Measurements from ENCODE around the gene SCLY.

The SCLY gene

DNA sequence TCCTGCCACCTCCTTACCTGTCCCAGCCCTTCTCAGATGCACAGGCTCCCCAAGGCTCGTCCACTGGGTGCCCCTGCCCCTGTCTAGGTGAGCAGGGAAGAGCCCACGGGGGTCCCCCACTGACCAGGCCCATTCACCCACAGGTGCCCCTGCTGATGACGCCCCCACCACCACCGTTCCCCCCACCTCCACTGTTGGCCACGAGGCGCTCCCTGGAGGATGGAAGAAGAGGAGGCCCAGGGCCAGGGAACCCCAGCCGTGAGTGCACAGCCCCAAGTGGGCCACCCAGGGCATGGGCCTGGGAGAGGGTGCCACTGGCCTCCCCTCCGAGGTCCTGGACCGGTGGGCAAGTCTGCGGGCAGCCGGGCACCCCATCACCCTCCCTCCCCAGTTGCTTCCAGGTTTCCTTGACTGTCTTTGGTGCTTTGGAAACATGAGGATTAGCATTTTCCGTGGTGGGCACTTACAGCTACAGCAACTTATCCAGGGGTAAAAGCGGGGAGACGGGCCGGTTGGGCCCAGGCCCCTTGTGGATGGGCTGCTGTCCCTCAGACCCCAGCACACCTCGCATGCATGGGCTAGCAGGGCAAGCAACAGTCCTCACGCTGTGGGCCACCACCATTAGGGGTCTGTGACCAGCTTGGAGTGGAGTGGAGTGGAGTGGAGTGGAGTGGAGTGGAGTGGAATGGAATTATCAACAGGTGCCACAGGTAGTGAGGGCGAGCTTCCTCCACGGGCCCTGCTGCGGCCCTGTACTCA lies 64.5 kb downstream of the SCLY start:
- Histone ChIP-seq H3K27me3 (peaks cover 0 to 3% (median 0%) of the 10 kb centered on the region in 11 experiments; a peak in 4 of 22 replicates), H3K4me3 (no peak overlapping the region), H3K36me3 (no peaks in the 10 kb centered on the region), H4K20me1 (peaks cover 0 to 2% (median 0%) of the 10 kb centered on the region in 11 experiments; a peak in 2 of 22 replicates), H3K4me1 (peaks cover 1 to 63% (median 41%) of the 10 kb centered on the region in 10 experiments; a peak in 18 of 20 replicates), H3K27ac (no peak overlapping the region), H3K9ac (no peak overlapping the region), H3K4me2 (no peak overlapping the region), H3K9me3 (replicated peaks in 1 of 11) (no peaks in the 10 kb centered on the region)
- TF ChIP-seq Cebpa-rat (IDR thresholded peaks at IDR 0.05) = no peak

DNA sequence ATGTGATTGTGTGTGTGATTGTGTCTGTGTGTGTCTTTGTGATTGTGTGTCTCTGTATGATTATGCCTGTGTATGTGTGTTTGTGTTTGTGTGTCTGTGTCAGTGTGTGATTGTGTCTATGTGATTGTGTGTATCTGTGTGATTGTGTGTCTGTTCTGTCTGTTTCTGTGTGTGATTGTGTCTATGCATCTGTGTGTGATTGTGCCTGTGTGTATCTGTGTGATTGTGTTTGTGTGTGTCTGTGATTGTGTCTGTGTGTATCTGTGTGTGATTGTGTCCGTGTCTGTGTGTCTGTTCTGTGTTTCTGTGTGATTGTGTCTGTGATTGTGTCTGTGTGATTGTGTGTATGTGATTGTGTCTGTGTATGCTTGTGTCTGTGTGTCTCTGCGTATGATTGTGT lies 65.5 kb downstream of the SCLY start:
- H3K36me3 ChIP-seq = no peaks in the 10 kb centered on the region
- H3K27ac ChIP-seq = no peak overlapping the region
- no peak overlapping the region for H3K9ac ChIP-seq
- peaks cover 8 to 65% (median 44%) of the 10 kb centered on the region in 10 experiments; a peak in 18 of 20 replicates for H3K4me1 ChIP-seq
- TF ChIP-seq Cebpa-rat (IDR thresholded peaks at IDR 0.05) = no peak
- H4K20me1 ChIP-seq = peaks cover 0 to 4% (median 0%) of the 10 kb centered on the region in 11 experiments; a peak in 1 of 22 replicates
- H3K4me3 ChIP-seq = no peak overlapping the region
- peak overlapping the region in 1 of 11 experiments; percentile 59; a peak in 1 of 22 replicates for H3K4me2 ChIP-seq
- H3K27me3 ChIP-seq = peaks cover 0 to 13% (median 0%) of the 10 kb centered on the region in 11 experiments; a peak in 8 of 22 replicates
- no peaks in the 10 kb centered on the region for H3K9me3 ChIP-seq (replicated peaks in 1 of 11)

DNA sequence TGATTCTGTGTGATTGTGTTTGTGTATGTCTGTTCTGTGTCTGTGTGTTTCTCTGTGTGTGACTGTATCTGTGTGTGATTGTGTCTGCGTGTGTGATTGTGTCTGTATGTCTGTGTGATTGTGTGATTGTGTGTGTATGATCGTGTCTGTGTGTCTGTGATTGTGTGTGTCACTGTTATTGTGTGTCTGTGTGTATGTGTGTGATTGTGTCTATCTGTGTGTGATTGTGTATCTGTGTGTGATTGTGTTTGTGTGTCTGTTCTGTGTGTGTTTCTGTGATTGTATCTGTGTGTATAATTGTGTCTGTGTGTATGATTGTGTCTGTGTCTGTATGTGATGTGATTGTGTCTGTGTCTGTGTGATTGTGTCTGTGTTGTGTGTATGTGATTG lies 66.0 kb downstream of the SCLY start:
- Histone ChIP-seq H3K27ac (no peak overlapping the region), H3K4me2 (peak overlapping the region; percentile 19 to 59 (median 37); a peak in 16 of 22 replicates), H3K9me3 (replicated peaks in 1 of 11) (no peaks in the 10 kb centered on the region), H3K4me3 (no peak overlapping the region), H3K4me1 (peaks cover 13 to 70% (median 48%) of the 10 kb centered on the region in 10 experiments; a peak in 18 of 20 replicates), H3K27me3 (peaks cover 0 to 18% (median 0%) of the 10 kb centered on the region in 11 experiments; a peak in 8 of 22 replicates), H4K20me1 (peaks cover 0 to 4% (median 0%) of the 10 kb centered on the region in 11 experiments; a peak in 1 of 22 replicates), H3K9ac (peak overlapping the region in 4 of 11 experiments; percentile 10 to 52 (median 39); a peak in 3 of 22 replicates), H3K36me3 (no peaks in the 10 kb centered on the region)
- no peak for TF ChIP-seq Cebpa-rat (IDR thresholded peaks at IDR 0.05)

DNA sequence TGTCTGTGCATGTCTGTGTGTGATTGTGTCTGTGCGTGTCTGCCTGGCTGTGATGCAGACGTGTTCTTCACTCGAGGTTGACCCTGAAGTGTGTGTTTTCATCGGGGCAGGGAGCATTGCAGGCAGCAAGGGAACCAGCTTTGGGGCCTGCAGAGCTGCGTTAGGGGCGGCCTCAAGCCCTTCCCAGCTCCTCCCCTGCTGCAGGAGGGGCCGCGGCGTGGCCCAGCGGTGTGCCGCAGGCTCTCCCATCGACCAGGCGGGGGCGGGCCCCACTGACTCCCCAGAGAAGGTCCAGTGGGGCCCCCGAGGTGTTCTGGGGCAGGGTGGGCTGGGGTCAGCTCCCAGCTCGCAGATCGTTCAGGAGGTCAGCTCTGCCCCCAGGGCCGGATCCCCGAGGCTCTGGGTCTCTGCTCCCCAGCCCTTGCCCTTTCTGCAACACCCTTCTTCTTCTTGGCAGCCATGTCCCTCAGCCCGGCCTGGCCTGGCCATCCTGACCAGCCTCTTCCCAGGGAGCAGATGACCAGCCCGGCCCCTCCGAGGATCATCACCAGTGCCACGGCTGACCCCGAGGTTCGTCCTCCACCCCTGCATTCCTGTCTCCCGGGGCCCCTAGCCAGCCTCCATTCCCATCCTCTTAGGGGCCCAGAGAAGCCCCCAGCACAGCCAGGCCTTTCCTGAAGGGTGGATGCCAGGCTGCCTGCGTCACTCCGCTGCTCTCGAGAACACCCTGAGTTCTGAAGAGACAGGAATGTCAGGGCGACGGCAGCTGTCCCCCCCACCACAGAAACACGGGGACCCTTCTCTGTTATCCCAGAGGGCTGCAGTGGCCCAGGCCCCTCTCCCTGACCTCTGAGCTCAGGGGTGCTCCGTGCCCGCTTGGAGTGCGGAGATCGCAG lies 66.6 kb downstream of the SCLY start:
- Histone ChIP-seq H3K4me1 (peaks cover 14 to 71% (median 54%) of the 10 kb centered on the region in 10 experiments; a peak in 18 of 20 replicates), H3K9me3 (replicated peaks in 1 of 11) (no peaks in the 10 kb centered on the region), H4K20me1 (peaks cover 0 to 4% (median 0%) of the 10 kb centered on the region in 11 experiments; a peak in 1 of 22 replicates), H3K4me3 (no peak overlapping the region), H3K27me3 (peaks cover 0 to 21% (median 0%) of the 10 kb centered on the region in 11 experiments; a peak in 8 of 22 replicates), H3K9ac (peak overlapping the region in 4 of 11 experiments; percentile 10 to 52 (median 39); a peak in 3 of 22 replicates), H3K36me3 (no peaks in the 10 kb centered on the region), H3K4me2 (peak overlapping the region; percentile 19 to 59 (median 37); a peak in 18 of 22 replicates), H3K27ac (no peak overlapping the region)
- no peak for TF ChIP-seq Cebpa-rat (IDR thresholded peaks at IDR 0.05)

DNA sequence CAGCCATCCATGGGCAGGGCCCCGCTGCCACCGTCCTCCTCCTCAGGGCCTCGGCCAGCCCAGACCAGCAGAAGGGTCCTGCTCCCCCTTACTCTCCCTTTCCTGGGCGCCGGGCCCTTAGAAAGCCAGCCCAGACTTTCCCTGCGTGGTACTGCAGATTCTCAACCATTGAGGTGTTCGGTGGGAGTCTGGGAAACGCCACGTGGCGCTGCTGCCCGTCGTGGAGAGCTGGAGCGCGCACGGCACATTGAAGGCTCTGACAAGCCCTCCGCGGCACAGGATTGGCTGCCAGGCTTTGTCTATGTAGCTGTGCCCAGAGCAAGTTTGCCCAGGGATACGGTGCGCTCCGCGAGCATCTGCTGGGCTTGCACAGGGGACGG lies 67.2 kb downstream of the SCLY start:
- peaks cover 17 to 71% (median 58%) of the 10 kb centered on the region in 10 experiments; a peak in 18 of 20 replicates for H3K4me1 ChIP-seq
- H4K20me1 ChIP-seq = peaks cover 0 to 4% (median 0%) of the 10 kb centered on the region in 11 experiments; a peak in 1 of 22 replicates
- H3K27me3 ChIP-seq = peaks cover 0 to 21% (median 0%) of the 10 kb centered on the region in 11 experiments; a peak in 8 of 22 replicates
- H3K9me3 ChIP-seq (replicated peaks in 1 of 11) = no peaks in the 10 kb centered on the region
- no peak overlapping the region for H3K27ac ChIP-seq
- no peak overlapping the region for H3K4me3 ChIP-seq
- H3K36me3 ChIP-seq = no peaks in the 10 kb centered on the region
- peak overlapping the region in 6 of 11 experiments; percentile 34 to 59 (median 38); a peak in 9 of 22 replicates for H3K4me2 ChIP-seq
- no peak for TF ChIP-seq Cebpa-rat (IDR thresholded peaks at IDR 0.05)
- H3K9ac ChIP-seq = no peak overlapping the region

DNA sequence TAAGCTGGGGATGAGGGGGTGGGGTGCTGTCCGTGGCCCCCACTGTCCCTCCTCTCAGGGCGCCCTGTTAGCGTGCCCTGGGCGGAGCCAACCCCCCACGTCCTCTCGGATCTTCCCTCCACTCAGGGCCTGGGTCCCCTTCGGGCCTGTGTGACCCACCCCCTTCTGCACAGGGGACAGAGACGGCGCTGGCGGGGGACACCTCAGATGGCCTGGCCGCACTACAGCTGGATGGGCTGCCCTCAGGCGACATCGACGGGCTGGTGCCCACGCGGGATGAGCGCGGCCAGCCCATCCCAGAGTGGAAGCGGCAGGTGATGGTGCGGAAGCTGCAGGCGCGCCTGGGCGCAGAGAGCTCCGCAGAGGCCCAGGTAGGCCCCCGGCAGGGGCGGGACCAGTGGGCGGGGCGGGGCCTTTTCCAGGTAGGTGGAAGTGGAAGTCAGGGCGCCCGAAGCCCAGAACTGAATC lies 67.8 kb downstream of the SCLY start:
- no peak overlapping the region for H3K4me2 ChIP-seq
- no peaks in the 10 kb centered on the region for H3K9me3 ChIP-seq (replicated peaks in 1 of 11)
- H3K9ac ChIP-seq = no peak overlapping the region
- H3K36me3 ChIP-seq = no peaks in the 10 kb centered on the region
- TF ChIP-seq Cebpa-rat (IDR thresholded peaks at IDR 0.05) = no peak
- peaks cover 0 to 4% (median 0%) of the 10 kb centered on the region in 11 experiments; a peak in 1 of 22 replicates for H4K20me1 ChIP-seq
- H3K4me3 ChIP-seq = no peak overlapping the region
- H3K27ac ChIP-seq = no peak overlapping the region
- peaks cover 0 to 21% (median 0%) of the 10 kb centered on the region in 11 experiments; a peak in 8 of 22 replicates for H3K27me3 ChIP-seq
- peaks cover 23 to 71% (median 58%) of the 10 kb centered on the region in 10 experiments; a peak in 18 of 20 replicates for H3K4me1 ChIP-seq

DNA sequence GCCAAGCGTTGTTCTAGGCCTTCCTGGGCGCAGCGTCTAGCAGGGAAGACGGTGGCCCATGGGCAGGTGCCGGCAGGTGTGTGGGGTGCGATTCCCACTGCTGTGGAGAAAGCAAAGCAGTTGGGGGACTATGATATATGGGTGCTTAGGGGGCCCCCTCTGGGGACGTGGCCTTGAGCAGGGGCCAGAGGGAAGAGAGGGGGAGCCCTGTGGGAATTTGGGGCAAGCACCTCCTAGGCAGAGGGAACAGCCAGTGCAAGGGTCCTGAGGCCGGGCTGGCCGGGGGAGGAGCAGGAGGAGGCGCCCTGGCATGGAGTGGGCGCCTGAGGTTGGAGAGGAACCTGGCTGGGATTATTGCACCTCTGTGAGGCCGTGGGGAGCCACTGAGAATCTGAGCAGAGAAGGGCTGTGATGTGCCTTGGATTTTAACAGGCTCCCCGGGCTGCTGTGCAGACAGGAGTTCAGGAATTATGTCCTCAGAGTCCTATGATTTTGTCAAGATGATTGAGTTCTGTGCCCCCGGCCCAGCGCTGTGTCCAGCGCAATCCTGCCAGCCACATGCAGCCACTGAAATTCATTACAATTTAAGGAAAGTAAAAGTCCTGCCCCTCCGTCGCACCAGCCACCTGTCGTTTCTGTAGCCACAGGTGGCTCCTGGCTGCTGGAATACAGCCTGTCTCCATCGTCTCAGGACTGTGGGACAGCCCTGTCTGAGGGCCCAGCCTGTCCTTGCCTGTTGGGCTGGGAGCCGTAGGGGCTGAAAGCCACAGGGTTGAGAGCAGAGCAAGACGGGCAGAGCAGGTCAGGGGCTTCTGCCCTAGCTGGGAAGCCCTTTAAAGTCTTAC lies 68.6 kb downstream of the SCLY start:
- Histone ChIP-seq H4K20me1 (peaks cover 0 to 4% (median 0%) of the 10 kb centered on the region in 11 experiments; a peak in 1 of 22 replicates), H3K36me3 (no peaks in the 10 kb centered on the region), H3K27me3 (peaks cover 0 to 21% (median 0%) of the 10 kb centered on the region in 11 experiments; a peak in 8 of 22 replicates), H3K4me1 (peaks cover 26 to 73% (median 62%) of the 10 kb centered on the region in 10 experiments; a peak in 18 of 20 replicates), H3K9ac (no peak overlapping the region; a peak in 1 of 22 replicates), H3K4me2 (peak overlapping the region in 6 of 11 experiments; percentile 59 to 88 (median 81); a peak in 11 of 22 replicates), H3K4me3 (no peak overlapping the region), H3K27ac (no peak overlapping the region), H3K9me3 (replicated peaks in 1 of 11) (no peaks in the 10 kb centered on the region)
- TF ChIP-seq Cebpa-rat (IDR thresholded peaks at IDR 0.05) = no peak

All from BLaER1 treated with 17β-estradiol and CSF1 and Interleukin-3, amounts not matched to agents 10 nM and 100 nM (cell line).